ENCODE results near the gene YIPF2. TPM values are rescaled to one million over a fixed set of nuclear protein-coding genes. Genes with fewer than 3 reads are reported as not detected.

YIPF2 gene
- total RNA-seq (2014; rRNA removed) (126 and 131 TPM in 2 replicates), Bru-seq, nascent RNA (percentile 81 among the genes with signal in this experiment), BruChase-seq, experiment 1, labeled RNA remaining after a 6-hour chase (percentile 92 among the genes with signal in this experiment), BruChase-seq, experiment 2, labeled RNA remaining after a 2-hour chase (percentile 89 among the genes with signal in this experiment)
- long read RNA-seq, transcript YIPF2-204 (10 exons, 1,550 nt), result major isoform, 150 of 339 reads
- long read RNA-seq, transcript YIPF2-201 (10 exons, 2,087 nt), result minor isoform, 14 of 339 reads
- long read RNA-seq, partial matches to known transcripts, result 42 of 339 reads
- long read RNA-seq, other reads (novel, unspliced or antisense), result 132 of 339 reads

DNA sequence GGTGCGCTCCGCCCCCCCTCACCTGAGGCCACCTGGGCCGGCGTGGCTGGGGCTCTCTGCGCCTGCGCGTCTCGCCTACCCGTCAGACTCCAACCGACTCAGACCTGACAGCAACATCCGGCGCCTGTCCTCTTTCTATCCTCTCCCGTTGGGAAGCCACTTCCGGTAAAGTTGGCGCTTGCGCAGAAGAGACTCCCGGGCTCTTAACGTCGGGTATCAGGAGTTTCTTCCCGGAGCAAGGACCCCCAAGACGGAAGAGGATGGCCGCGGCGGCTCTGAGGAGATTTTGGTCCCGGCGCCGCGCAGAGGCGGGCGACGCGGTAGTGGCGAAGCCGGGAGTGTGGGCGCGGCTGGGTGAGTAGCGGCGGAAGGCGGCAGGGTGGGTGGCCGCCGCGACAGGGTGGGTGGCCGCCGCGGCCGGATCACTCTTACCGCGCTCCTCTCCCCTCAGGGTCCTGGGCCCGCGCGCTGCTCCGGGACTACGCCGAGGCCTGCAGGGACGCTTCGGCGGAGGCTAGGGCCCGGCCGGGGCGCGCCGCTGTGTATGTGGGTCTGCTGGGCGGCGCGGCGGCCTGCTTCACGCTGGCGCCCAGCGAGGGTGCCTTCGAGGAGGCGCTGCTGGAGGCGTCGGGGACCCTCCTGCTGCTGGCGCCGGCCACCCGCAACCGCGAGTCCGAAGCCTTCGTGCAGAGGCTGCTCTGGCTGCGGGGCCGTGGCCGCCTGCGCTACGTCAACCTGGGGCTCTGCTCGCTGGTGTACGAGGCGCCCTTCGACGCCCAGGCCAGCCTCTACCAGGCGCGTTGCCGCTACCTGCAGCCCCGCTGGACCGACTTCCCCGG is at the start of gene YIPF2, which contains the start of gene TIMM29:
YIPF2 (minus strand) TSS at position 77 of the 839 bp plus-strand sequence. CDS start 229 bp downstream, outside the sequence.
TIMM29 (plus strand) TSS at position 249 of the 839 bp plus-strand sequence; CDS start at position 261, 12 bp downstream.
- peak; percentile 90 for ATAC-seq
- Histone ChIP-seq H3K9ac (ENCODE audit: low read length) (peak within 1 kb of the TSS; percentile 89), H3K4me1 (ENCODE audit: insufficient read depth, low read length) (peaks cover 16% of the 10 kb centered on the region), H4K20me1 (ENCODE audit: low read length) (peaks cover 8% of the 10 kb centered on the region; the same call in 1 of the 2 replicates), H3K27me3 (ENCODE audit: low read length) (no peaks in the 10 kb centered on the region), H3K9me2 (replicated peaks; ENCODE audit: low read length) (no peaks in the 10 kb centered on the region), H3K4me3 (ENCODE audit: low read length) (peak within 1 kb of the TSS; percentile 82), H3K36me3 (ENCODE audit: low read depth, low read length) (peaks cover 19% of the 10 kb centered on the region; the same call in 1 of the 2 replicates), H3K79me2 (ENCODE audit: low read length) (peaks cover 54% of the 10 kb centered on the region), H3F3A (ENCODE audit: low read length, unreplicated experiment) (no peaks in the 10 kb centered on the region), H3K27ac (ENCODE audit: low read length) (peak within 1 kb of the TSS; percentile 15), H2AFZ (ENCODE audit: low read length) (peak within 1 kb of the TSS; percentile 69), H3K9me3 (ENCODE audit: low read length) (no peaks in the 10 kb centered on the region), H3K4me2 (ENCODE audit: low read length) (peak within 1 kb of the TSS; percentile 91)
- DNase-seq, result peak; percentile 100
- intact Hi-C loops (cut with micrococcal nuclease), result no loop called here
- BruUV-seq (replicated peaks), result no TSS peak
- ChIA-PET POLR2A (ENCODE audit: unreplicated experiment) (no interaction called here), CTCF (interaction anchor here (0.6 kb wide), 1 partner anchor 13 kb away, joined by 6 read pairs; no protein-coding TSS in a partner anchor)
- no peak for TF ChIP-seq EZH2phosphoT487 (IDR thresholded peaks at IDR 0.05; ENCODE audit: borderline replicate concordance, low read length)
- TF ChIP-seq, protein P1, sequence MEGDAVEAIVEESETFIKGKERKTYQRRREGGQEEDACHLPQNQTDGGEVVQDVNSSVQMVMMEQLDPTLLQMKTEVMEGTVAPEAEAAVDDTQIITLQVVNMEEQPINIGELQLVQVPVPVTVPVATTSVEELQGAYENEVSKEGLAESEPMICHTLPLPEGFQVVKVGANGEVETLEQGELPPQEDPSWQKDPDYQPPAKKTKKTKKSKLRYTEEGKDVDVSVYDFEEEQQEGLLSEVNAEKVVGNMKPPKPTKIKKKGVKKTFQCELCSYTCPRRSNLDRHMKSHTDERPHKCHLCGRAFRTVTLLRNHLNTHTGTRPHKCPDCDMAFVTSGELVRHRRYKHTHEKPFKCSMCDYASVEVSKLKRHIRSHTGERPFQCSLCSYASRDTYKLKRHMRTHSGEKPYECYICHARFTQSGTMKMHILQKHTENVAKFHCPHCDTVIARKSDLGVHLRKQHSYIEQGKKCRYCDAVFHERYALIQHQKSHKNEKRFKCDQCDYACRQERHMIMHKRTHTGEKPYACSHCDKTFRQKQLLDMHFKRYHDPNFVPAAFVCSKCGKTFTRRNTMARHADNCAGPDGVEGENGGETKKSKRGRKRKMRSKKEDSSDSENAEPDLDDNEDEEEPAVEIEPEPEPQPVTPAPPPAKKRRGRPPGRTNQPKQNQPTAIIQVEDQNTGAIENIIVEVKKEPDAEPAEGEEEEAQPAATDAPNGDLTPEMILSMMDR (conservative IDR thresholded peaks at IDR 0.05; ENCODE audit: low read depth, low read length), result no peak
- TF ChIP-seq EZH2 (IDR thresholded peaks at IDR 0.05; ENCODE audit: low read length, unreplicated experiment), result no peak

GRCh38 chr19:10977742-10978092 is 49.3 kb upstream of the YIPF2 start:
- TF ChIP-seq EZH2 (IDR thresholded peaks at IDR 0.05; ENCODE audit: low read length, unreplicated experiment) (no peak), EZH2phosphoT487 (IDR thresholded peaks at IDR 0.05; ENCODE audit: borderline replicate concordance, low read length) (no peak)
- TF ChIP-seq, protein P1 (conservative IDR thresholded peaks at IDR 0.05; ENCODE audit: low read depth, low read length), result no peak
- Histone ChIP-seq H3K9ac (ENCODE audit: low read length) (no peak overlapping the region), H3K79me2 (ENCODE audit: low read length) (peaks cover 94% of the 10 kb centered on the region), H3K27ac (ENCODE audit: low read length) (no peak overlapping the region), H2AFZ (ENCODE audit: low read length) (no peak overlapping the region), H4K20me1 (ENCODE audit: low read length) (peaks cover 52% of the 10 kb centered on the region), H3K36me3 (ENCODE audit: low read depth, low read length) (no peaks in the 10 kb centered on the region), H3K9me2 (replicated peaks; ENCODE audit: low read length) (no peaks in the 10 kb centered on the region), H3K9me3 (ENCODE audit: low read length) (no peaks in the 10 kb centered on the region), H3K27me3 (ENCODE audit: low read length) (no peaks in the 10 kb centered on the region), H3K4me2 (ENCODE audit: low read length) (no peak overlapping the region), H3F3A (ENCODE audit: low read length, unreplicated experiment) (no peaks in the 10 kb centered on the region), H3K4me1 (ENCODE audit: insufficient read depth, low read length) (no peaks in the 10 kb centered on the region), H3K4me3 (ENCODE audit: low read length) (no peak overlapping the region)
- intact Hi-C loops (cut with micrococcal nuclease), result loop anchor here (5.0 kb wide), 1 partner anchor 40 kb away; no protein-coding TSS in a partner anchor
- no TSS peak for BruUV-seq (replicated peaks)
- POLR2A ChIA-PET (ENCODE audit: unreplicated experiment), result no interaction called here
- DNase-seq (no peak), ATAC-seq (no peak)
- CTCF ChIA-PET, result no interaction called here

Data from PC-3 (cell line).